K562 (cell line): ENCODE measurements around the gene AP3B1. TPM values are rescaled to one million over a fixed set of nuclear protein-coding genes. Genes with fewer than 3 reads are reported as not detected.

Experiments
- ATAC-seq: fragments of 200-7000 bp; cut with Tn5 transposase; 3 replicates; pipeline ENCODE4 v1.9.1; 2020; ENCODE audit warnings: moderate library complexity
- BruUV-seq: library from RNA; stranded (reverse); fragments of 400-500 nt; replicated peaks from 2 replicates; lab custom pipeline; 2021; lab: Mats Ljungman, UMichigan
- CTCF ChIA-PET: fragments of 300-600 bp; formaldehyde crosslinking; extraction: SDS; loops from one replicate; lab custom pipeline; 2021; ENCODE audit warnings: low intra/inter-chr PET ratio; lab: Yijun Ruan, JAX
- POLR2A ChIA-PET: fragments of 300-600, 350-650 bp; sonication (Branson Sonifier 250); formaldehyde crosslinking; extraction: SDS; loops from one replicate; lab custom pipeline; 2021; ENCODE audit warnings: antibody characterized with exemption, inconsistent platforms; lab: Yijun Ruan, JAX
- DNase-seq, 4 experiments: peaks; one replicate each; pipeline versions ENCODE4 v3.0.0 to v3.0.0-alpha.2; 2011 to 2018; ENCODE audit warnings: low spot score in 3 of 4, mixed read lengths in 3 of 4; ENCODE audit errors: extremely low read depth in 1 of 4
- FAIRE-seq: peaks from 2 replicates; lab custom pipeline; 2011; peaks lifted over from hg19 to GRCh38; lab: Jason Lieb, UNC
- H2AFZ ChIP-seq: 2 replicates; pipeline ENCODE4 v1.6.0; 2011; ENCODE audit warnings: low read depth, low read length, control low read depth, inconsistent platforms
- H3K27ac ChIP-seq: fragments of 200-600 bp; 3 replicates; pipeline ENCODE4 v1.8.0; 2011; ENCODE audit warnings: low read depth, mild to moderate bottlenecking, control low read depth, inconsistent platforms, low read length, moderate library complexity, mixed read lengths; ENCODE audit errors: extremely low read depth
- H3K27me3 ChIP-seq, 2 experiments: fragments of 300-600 bp in 1 of 2; 2 replicates in 1 of 2; 3 replicates in 1 of 2; pipeline versions ENCODE4 v1.6.0 to v1.8.0; 2011; ENCODE audit warnings: inconsistent platforms in 2 of 2, low read length in 2 of 2, mild to moderate bottlenecking in 1 of 2, mixed read lengths in 1 of 2, moderate library complexity in 1 of 2; ENCODE audit not compliant: control insufficient read depth in 2 of 2, insufficient read depth in 2 of 2
- H3K36me3 ChIP-seq: fragments of 300-600 bp; 3 replicates; pipeline ENCODE4 v1.8.0; 2011; ENCODE audit warnings: mild to moderate bottlenecking, low read length, inconsistent platforms; ENCODE audit not compliant: control insufficient read depth, insufficient read depth
- H3K4me1 ChIP-seq, 2 experiments: fragments of 200-600 bp in 1 of 2; replicated peaks in 1 of 2; 2 replicates in 1 of 2; 3 replicates in 1 of 2; pipeline versions ENCODE4 v1.5.1 to v1.8.0; 2011; ENCODE audit warnings: inconsistent platforms in 2 of 2, low read length in 2 of 2, mild to moderate bottlenecking in 1 of 2, mixed read lengths in 1 of 2, moderate library complexity in 1 of 2; ENCODE audit not compliant: control insufficient read depth in 2 of 2, insufficient read depth in 2 of 2
- H3K4me2 ChIP-seq: 2 replicates; pipeline ENCODE4 v1.6.1; 2011; ENCODE audit warnings: low read length, control low read depth, inconsistent platforms, mixed read lengths; ENCODE audit not compliant: insufficient read depth
- H3K4me3 ChIP-seq: fragments of 200-600 bp; sonication (generic), shearing (Covaris generic); 2 replicates; pipeline ENCODE4 v1.5.1; 2016; ENCODE audit warnings: control low read depth, inconsistent platforms
- H3K79me2 ChIP-seq: fragments of 200-600 bp; 3 replicates; pipeline ENCODE4 v1.8.0; 2011; ENCODE audit warnings: low read length, inconsistent platforms; ENCODE audit not compliant: control insufficient read depth, insufficient read depth
- H3K9ac ChIP-seq, 2 experiments: 2 replicates each; pipeline versions ENCODE4 v1.6.0 to v1.6.1; 2011; ENCODE audit warnings: low read depth in 2 of 2, low read length in 2 of 2, control low read depth in 1 of 2, inconsistent platforms in 1 of 2, mild to moderate bottlenecking in 1 of 2, mixed read lengths in 1 of 2; ENCODE audit not compliant: insufficient read depth in 1 of 2
- H3K9me1 ChIP-seq: one replicate; pipeline ENCODE4 v1.6.0; 2011; ENCODE audit warnings: inconsistent platforms, mild to moderate bottlenecking, low read length, moderate library complexity; ENCODE audit not compliant: control insufficient read depth, insufficient read depth
- H3K9me3 ChIP-seq: replicated peaks from 2 replicates; pipeline ENCODE4 v1.5.1; 2011; ENCODE audit warnings: low read depth, low read length, inconsistent platforms; ENCODE audit not compliant: control insufficient read depth, insufficient read depth
- H4K20me1 ChIP-seq: replicated peaks from 2 replicates; pipeline ENCODE4 v1.6.1; 2011; ENCODE audit warnings: low read length, inconsistent platforms, mixed read lengths; ENCODE audit not compliant: control insufficient read depth, insufficient read depth
- CHCHD3 ChIP-seq: fragments of 250-450 bp; sonication (Bioruptor Pico); IDR thresholded peaks from 2 replicates; pipeline ENCODE4 v2.1.2; 2022; ENCODE audit warnings: mild to moderate bottlenecking
- DDX20 ChIP-seq: fragments of 450-650 bp; IDR thresholded peaks from 2 replicates; pipeline ENCODE4 v1.6.1; 2016; ENCODE audit warnings: missing genetic modification characterization, low read depth, mild to moderate bottlenecking, missing compliant biosample characterization, moderate library complexity
- MTF1 ChIP-seq: fragments of 250-450 bp; sonication (Bioruptor Pico); IDR thresholded peaks from 2 replicates; pipeline ENCODE4 v1.9.0; 2021; ENCODE audit warnings: moderate library complexity, mild to moderate bottlenecking, inconsistent platforms, borderline replicate concordance
- NCOA4 ChIP-seq: fragments of 450-650 bp; IDR thresholded peaks from 2 replicates; pipeline ENCODE4 v1.6.1; 2018; ENCODE audit warnings: mild to moderate bottlenecking; ENCODE audit not compliant: partially characterized antibody
- SAFB ChIP-seq: fragments of 200-400 bp; formaldehyde crosslinking; IDR thresholded peaks from 2 replicates; pipeline ENCODE4 v1.6.1; 2017; ENCODE audit warnings: low read depth, low read length, borderline replicate concordance
- TGIF2 ChIP-seq: sonication (generic); formaldehyde crosslinking; IDR thresholded peaks from 2 replicates; pipeline ENCODE4 v1.8.1; 2022; ENCODE audit warnings: mild to moderate bottlenecking, missing genetic modification reagents, moderate library complexity
- ZC3H11A ChIP-seq: IDR thresholded peaks from 2 replicates; pipeline ENCODE4 v1.6.1; 2012; ENCODE audit warnings: low read depth, low read length, improper control_type of control experiment
- ZNF311 ChIP-seq: fragments of 250-450 bp; sonication (Bioruptor Pico); IDR thresholded peaks from 2 replicates; pipeline ENCODE4 v1.4.0; 2020; ENCODE audit warnings: mild to moderate bottlenecking, moderate library complexity
- ZNF507 ChIP-seq: conservative IDR thresholded peaks from 2 replicates; pipeline ENCODE4 v1.6.1; 2017; ENCODE audit warnings: missing genetic modification characterization, missing compliant biosample characterization
- WGBS: fragments of 100-300 bp; shearing (Covaris generic); methylation state at CpG from one replicate; pipeline ENCODE4 v1.1.6; 2016; ENCODE audit warnings: low coverage, mixed read lengths; ENCODE audit not compliant: insufficient coverage; ENCODE audit errors: missing lambda C conversion rate; 5-methylcytosine and 5-hydroxymethylcytosine counted together
- in situ Hi-C: fragments of 300-500 bp; cut with MboI; formaldehyde crosslinking; loops from 4 replicates; pipeline ENCODE4 v1.15.0; 2018; ENCODE audit warnings: inconsistent platforms, mixed read lengths
- intact Hi-C: fragments of 100-400 bp; cut with micrococcal nuclease; formaldehyde crosslinking; loops from 2 replicates; pipeline ENCODE4 v1.14.2; 2022
- polyA plus RNA-seq, 8 experiments: library from polyadenylated mRNA; depleted of rRNA in 4 of 8; stranded (reverse) in 5 of 8; unstranded in 3 of 8; fragments of >200 nt; fragmentation: Nextera tagmentation in 2 of 8; fragmentation: Illumina TruSeq in 1 of 8; extraction: Ambion mirVana in 2 of 8; extraction: Trizol in 1 of 8; gene quantifications; 2 replicates each; pipeline versions ENCODE4 v1.2.1 to v1.2.3, GENCODE V29; 2011 to 2014; ENCODE audit warnings: inconsistent platforms in 1 of 8, missing spikeins in 1 of 8
- total RNA-seq, 7 experiments: library from RNA; depleted of rRNA in 6 of 7; stranded (reverse); fragments of >200 nt in 6 of 7; fragmentation: Illumina TruSeq in 2 of 7; extraction: Trizol in 2 of 7; gene quantifications; 2 replicates each; pipeline versions ENCODE4 v1.2.1 to v1.2.3, GENCODE V29; 2011 to 2021; ENCODE audit warnings: low replicate concordance in 1 of 7
- TF ChIP-seq, protein P1 (sequence below): fragments of 450-650 bp; IDR thresholded peaks from 2 replicates; pipeline ENCODE4 v1.6.1; 2016

Gene AP3B1
- total and polyA plus RNA-seq, 9 of the 15 experiments (the other 6 are each of a cell fraction or from before 2014, with no cell fraction given): 21.1 to 61.8 (median 42.2) TPM

DNA sequence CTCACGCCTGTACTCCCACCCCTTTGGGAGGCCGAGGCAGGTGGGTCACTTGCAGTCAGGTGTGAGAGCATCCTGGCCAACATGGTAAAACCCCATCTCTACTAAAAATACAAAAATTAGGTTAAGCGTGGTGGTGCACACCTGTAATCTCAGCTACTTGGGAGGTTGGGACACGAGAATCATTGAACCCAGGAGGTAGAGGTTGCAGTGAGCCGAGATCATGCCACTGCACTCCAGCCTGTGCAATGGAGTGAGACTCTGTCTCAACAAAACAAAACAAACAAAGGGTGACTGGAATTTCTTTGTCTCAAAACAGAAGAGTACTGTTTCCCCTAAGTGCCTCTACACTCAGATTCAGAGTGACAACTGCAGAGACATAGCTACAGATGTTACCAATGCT, 116.1 kb downstream of the AP3B1 start:
- in situ Hi-C loops: no loop called here
- Histone ChIP-seq H3K27ac (no peak overlapping the region), H3K27me3 (no peaks in the 10 kb centered on the region), H3K9me3 (peaks cover 3% of the 10 kb centered on the region; the same call in 1 of the 2 replicates), H3K36me3 (peaks cover 53% of the 10 kb centered on the region; the same call in 2 of the 3 replicates), H3K9ac (no peak overlapping the region), H3K4me1 (peaks cover 0 to 3% of the 10 kb centered on the region in 2 experiments; a peak in 1 of 5 replicates), H3K9me1 (no peaks in the 10 kb centered on the region), H3K79me2 (no peaks in the 10 kb centered on the region), H4K20me1 (no peaks in the 10 kb centered on the region), H3K4me3 (no peak overlapping the region), H2AFZ (no peak overlapping the region), H3K4me2 (no peak overlapping the region)
- intact Hi-C loops: no loop called here
- TF ChIP-seq DDX20 (tag): no peak
- TF ChIP-seq ZC3H11A: no peak
- no peak for TF ChIP-seq SAFB
- no peak for TF ChIP-seq MTF1 (CRISPR knock-in tag)
- no peak for TF ChIP-seq TGIF2
- TF ChIP-seq ZNF507 (tag): no peak
- no peak for TF ChIP-seq NCOA4
- TF ChIP-seq ZNF311 (CRISPR knock-in tag): no peak
- TF ChIP-seq CHCHD3 (CRISPR knock-in tag): no peak
- TF ChIP-seq, protein P1, sequence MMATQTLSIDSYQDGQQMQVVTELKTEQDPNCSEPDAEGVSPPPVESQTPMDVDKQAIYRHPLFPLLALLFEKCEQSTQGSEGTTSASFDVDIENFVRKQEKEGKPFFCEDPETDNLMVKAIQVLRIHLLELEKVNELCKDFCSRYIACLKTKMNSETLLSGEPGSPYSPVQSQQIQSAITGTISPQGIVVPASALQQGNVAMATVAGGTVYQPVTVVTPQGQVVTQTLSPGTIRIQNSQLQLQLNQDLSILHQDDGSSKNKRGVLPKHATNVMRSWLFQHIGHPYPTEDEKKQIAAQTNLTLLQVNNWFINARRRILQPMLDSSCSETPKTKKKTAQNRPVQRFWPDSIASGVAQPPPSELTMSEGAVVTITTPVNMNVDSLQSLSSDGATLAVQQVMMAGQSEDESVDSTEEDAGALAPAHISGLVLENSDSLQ: no peak
- DNase-seq: no peak
- POLR2A ChIA-PET: interaction anchor here (0.9 to 1.5 kb wide), 2 partner anchors 19 to 28 kb away, joined by 3 read pairs; no protein-coding TSS in a partner anchor
- 96% methylated on average over 5 of the region's 5 CpGs for WGBS
- no peak for ATAC-seq
- BruUV-seq: no TSS peak
- FAIRE-seq: no peak
- CTCF ChIA-PET: no interaction called here
